ENCODE data around the gene SPECC1. TPM values are rescaled to one million over a fixed set of nuclear protein-coding genes. Genes with fewer than 3 reads are reported as not detected.

Gene SPECC1
- total and polyA plus RNA-seq, 10 of the 15 experiments (the other 5 are each of a cell fraction or from before 2014, with no cell fraction given): 6.4 to 40.6 (median 23.9) TPM

GRCh38 chr17:19975601-19976000 lies 33.6 kb upstream of the SPECC1 start:
- Histone ChIP-seq H3K79me2 (ENCODE audit: control insufficient read depth, insufficient read depth, low read length) (peaks cover 64% of the 10 kb centered on the region), H3K4me3 (peak overlapping the region; percentile 73), H4K20me1 (ENCODE audit: control insufficient read depth, insufficient read depth) (no peaks in the 10 kb centered on the region), H2AFZ (ENCODE audit: control insufficient read depth, low read depth, low read length) (no peak overlapping the region), H3K4me2 (ENCODE audit: control insufficient read depth, insufficient read depth) (peak overlapping the region; percentile 97), H3K27me3 (replicated peaks in 1 of 2; ENCODE audit: control insufficient read depth in 2 of 2, insufficient read depth in 2 of 2, low read length in 1 of 2) (no peaks in the 10 kb centered on the region), H3K9ac (ENCODE audit: control insufficient read depth, insufficient read depth, low read length) (peak overlapping the region; percentile 4; the same call in 1 of the 2 replicates), H3K36me3 (ENCODE audit: control insufficient read depth in 2 of 2, insufficient read depth in 2 of 2, low read length in 1 of 2) (no peaks in the 10 kb centered on the region; a peak in 1 of 4 replicates), H3K27ac (ENCODE audit: control insufficient read depth, insufficient read depth) (no peak overlapping the region), H3K9me3 (replicated peaks; ENCODE audit: control insufficient read depth, insufficient read depth, low read length) (no peaks in the 10 kb centered on the region; the same call in 2 of the 3 replicates), H3K4me1 (ENCODE audit: control insufficient read depth, insufficient read depth, low read length) (peaks cover 6% of the 10 kb centered on the region; the same call in 1 of the 2 replicates)
- intact Hi-C loops (cut with micrococcal nuclease; ENCODE audit: unreplicated experiment): no loop called here
- RAD21 ChIA-PET (ENCODE audit: unreplicated experiment): no interaction called here
- TSS peak; percentile 64 for BruUV-seq (replicated peaks)
- in situ Hi-C loops (cut with MboI): no loop called here
- 82% methylated on average over 3 of the region's 3 CpGs for WGBS (ENCODE audit: insufficient coverage, insufficient replicate concordance, low lambda C conversion rate, missing lambda C conversion rate)
- TF ChIP-seq, protein P1, sequence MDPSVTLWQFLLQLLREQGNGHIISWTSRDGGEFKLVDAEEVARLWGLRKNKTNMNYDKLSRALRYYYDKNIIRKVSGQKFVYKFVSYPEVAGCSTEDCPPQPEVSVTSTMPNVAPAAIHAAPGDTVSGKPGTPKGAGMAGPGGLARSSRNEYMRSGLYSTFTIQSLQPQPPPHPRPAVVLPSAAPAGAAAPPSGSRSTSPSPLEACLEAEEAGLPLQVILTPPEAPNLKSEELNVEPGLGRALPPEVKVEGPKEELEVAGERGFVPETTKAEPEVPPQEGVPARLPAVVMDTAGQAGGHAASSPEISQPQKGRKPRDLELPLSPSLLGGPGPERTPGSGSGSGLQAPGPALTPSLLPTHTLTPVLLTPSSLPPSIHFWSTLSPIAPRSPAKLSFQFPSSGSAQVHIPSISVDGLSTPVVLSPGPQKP (IDR thresholded peaks at IDR 0.05; ENCODE audit: low read depth, low read length): no peak
- TF ChIP-seq POU2F2 (IDR thresholded peaks at IDR 0.05; ENCODE audit: borderline replicate concordance, low read depth, low read length): no peak
- no peak for TF ChIP-seq PAX5 (IDR thresholded peaks at IDR 0.05; ENCODE audit: borderline replicate concordance, low read depth, low read length)
- no peak for TF ChIP-seq NFXL1 (IDR thresholded peaks at IDR 0.05; ENCODE audit: borderline replicate concordance)
- no peak for TF ChIP-seq MTA3 (IDR thresholded peaks at IDR 0.05; ENCODE audit: borderline replicate concordance, low read length)
- TF ChIP-seq ZBTB4 (CRISPR knock-in tag; IDR thresholded peaks at IDR 0.05): no peak
- TF ChIP-seq SIN3A (IDR thresholded peaks at IDR 0.05; ENCODE audit: low read depth, low read length): no peak
- TF ChIP-seq GABPA (IDR thresholded peaks at IDR 0.05; ENCODE audit: low read depth): no peak
- TF ChIP-seq HDAC2 (IDR thresholded peaks at IDR 0.05): no peak
- no peak for TF ChIP-seq SREBF1 (IDR thresholded peaks at IDR 0.05; ENCODE audit: low read length)
- TF ChIP-seq, protein P2, sequence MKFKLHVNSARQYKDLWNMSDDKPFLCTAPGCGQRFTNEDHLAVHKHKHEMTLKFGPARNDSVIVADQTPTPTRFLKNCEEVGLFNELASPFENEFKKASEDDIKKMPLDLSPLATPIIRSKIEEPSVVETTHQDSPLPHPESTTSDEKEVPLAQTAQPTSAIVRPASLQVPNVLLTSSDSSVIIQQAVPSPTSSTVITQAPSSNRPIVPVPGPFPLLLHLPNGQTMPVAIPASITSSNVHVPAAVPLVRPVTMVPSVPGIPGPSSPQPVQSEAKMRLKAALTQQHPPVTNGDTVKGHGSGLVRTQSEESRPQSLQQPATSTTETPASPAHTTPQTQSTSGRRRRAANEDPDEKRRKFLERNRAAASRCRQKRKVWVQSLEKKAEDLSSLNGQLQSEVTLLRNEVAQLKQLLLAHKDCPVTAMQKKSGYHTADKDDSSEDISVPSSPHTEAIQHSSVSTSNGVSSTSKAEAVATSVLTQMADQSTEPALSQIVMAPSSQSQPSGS (IDR thresholded peaks at IDR 0.05; ENCODE audit: low read length): no peak
- TF ChIP-seq IKZF1 (conservative IDR thresholded peaks at IDR 0.05): no peak
- TF ChIP-seq SUPT20H (IDR thresholded peaks at IDR 0.05; ENCODE audit: borderline replicate concordance, control insufficient read depth, low read depth, low read length): no peak
- TF ChIP-seq MYB (IDR thresholded peaks at IDR 0.05; ENCODE audit: borderline replicate concordance, low read depth, low read length): no peak
- TF ChIP-seq NFIC (IDR thresholded peaks at IDR 0.05; ENCODE audit: low read depth, low read length): no peak
- TF ChIP-seq MXI1 (IDR thresholded peaks at IDR 0.05; ENCODE audit: low read depth, low read length): no peak
- TF ChIP-seq POLR2A (IDR thresholded peaks at IDR 0.05; ENCODE audit: low read depth, low read length): no peak
- TF ChIP-seq CHD4 (IDR thresholded peaks at IDR 0.05): no peak
- no peak for TF ChIP-seq CBX5 (IDR thresholded peaks at IDR 0.05; ENCODE audit: low read depth)
- no peak for ATAC-seq
- SMC1A ChIA-PET (ENCODE audit: uncharacterized antibody, unreplicated experiment): interaction anchor here (1.0 to 1.5 kb wide), 2 partner anchors 12 to 16 kb away, joined by 3 to 4 read pairs; no protein-coding TSS in a partner anchor
- POLR2A ChIA-PET: interaction anchor here (1.0 to 1.2 kb wide), 2 partner anchors 9 to 19 kb away, joined by 3 to 4 read pairs; no protein-coding TSS in a partner anchor
- no peak for DNase-seq (ENCODE audit: low read depth, low spot score)
- FAIRE-seq: no peak
- CTCF ChIA-PET: interaction anchor here (1.0 to 1.6 kb wide), 3 partner anchors 16 to 172 kb away, joined by 3 read pairs; partner anchors contain the start of gene SPECC1
